ENCODE data around the gene ADAM8.
"Not testable (repeated sequence)": the region's sequence is repeated elsewhere in the genome, so short reads cannot be mapped to it uniquely, and the experiment has no call there.

Gene ADAM8

DNA sequence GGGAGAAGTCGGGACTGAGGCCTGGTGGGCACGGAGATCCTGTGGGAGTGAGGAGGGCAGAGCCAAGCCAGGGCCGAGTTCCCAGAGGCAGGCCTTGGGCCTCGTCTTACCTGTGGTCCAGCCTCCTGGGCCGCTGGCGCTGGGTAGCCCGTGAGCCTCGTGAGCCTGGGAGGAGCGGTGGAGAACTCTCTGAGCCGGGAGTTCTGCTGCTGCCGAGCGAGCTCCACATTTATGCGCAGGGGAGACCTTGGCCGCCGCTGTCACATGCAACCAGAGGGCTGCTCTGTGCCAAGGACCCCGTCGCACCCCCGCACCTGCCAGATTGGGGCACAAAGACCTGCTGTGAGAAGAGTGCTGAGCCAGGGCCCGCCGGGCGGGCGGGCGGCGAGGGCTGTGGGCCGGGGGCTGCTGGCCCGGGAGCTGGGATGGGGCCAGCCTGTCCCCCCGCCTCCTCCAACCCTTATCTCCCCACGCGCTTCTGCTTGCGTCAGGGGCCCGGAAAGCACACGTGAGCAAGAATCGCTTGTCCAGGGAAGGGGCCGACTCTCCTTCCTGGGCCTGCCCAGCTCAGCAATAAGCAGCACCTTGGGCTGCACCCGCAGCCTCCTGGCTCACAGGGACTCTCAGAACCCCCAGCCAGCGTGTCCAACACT, 28.9 kb downstream of the ADAM8 start:
- no peak for DNase-seq

DNA sequence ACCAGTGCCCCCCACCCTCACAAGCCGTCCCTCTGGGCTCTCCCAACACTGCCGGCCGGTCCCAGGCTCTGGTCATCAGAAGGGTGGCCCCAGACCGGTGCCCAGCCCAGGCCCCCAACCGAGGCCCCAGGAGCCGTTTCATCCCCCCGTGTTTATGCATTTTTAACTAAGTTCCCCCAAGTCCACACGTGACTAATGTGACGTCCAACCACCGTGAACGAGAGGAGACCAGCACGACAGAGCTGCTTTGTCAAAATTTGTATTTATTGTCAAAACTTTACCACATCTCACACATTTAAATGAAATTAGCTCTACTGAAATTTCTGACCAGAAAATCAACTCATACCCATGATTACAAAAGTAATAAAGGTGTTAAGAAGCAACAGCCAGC, 30.4 kb downstream of the ADAM8 start:
- DNase-seq: no peak

DNA sequence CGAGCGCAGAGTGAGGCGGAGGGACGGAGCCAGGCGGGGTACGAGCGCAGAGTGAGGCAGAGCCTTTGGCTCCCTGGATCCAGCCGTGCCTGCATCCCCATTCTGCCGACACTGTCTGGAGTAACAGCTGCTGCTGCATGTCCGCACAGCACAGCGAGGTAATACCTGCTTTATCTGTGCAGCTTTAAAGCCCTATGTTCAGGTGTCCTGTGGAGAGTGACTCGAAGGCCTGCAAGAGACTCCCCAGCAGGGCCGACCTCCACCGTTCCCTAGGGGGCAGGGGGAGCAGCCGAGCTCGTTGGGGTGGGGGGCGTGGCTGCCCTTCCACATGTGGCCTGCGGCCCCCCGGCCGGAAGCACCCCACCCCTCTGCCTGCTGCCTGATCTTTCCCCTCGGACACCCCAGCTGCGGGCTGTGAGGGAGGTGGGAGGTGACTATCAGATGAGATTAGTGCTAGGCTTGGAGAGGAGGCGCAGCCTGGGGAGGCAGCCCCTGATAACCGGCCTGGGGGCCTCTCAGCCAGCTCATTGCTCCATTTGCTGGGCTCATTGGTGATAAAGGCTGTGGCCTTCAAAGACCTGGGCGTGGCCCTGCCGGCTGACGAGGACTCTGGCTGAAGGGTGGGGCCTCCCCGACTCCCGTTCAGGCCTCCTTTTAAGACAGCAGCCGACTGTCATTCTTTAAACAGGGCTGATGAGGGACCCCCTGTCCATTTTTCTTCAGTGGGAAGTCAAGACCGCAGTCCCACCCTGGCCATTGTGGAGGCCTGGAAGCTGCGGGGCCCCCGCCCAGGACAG, 31.0 kb downstream of the ADAM8 start:
- no peak for DNase-seq

DNA sequence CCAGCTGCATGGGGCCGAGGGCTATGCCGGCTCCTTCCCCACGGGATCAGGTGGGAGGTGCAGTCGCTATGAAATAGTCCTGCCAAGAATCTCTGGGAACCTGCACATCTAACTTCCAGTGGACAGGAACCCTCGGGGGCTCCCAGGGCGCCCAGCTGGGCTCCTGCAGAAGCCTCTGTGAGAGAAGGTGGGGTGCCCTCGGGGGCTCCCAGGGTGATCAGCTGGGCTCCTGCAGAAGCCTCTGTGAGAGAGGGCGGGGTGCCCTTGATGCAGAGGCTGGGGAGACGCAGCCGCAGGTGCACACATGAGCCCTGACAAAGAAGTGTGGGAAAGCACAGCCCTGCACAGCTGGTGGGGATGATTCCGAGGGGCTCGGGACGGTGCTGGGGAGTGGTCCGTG, 33.1 kb downstream of the ADAM8 start:
- DNase-seq: no peak

DNA sequence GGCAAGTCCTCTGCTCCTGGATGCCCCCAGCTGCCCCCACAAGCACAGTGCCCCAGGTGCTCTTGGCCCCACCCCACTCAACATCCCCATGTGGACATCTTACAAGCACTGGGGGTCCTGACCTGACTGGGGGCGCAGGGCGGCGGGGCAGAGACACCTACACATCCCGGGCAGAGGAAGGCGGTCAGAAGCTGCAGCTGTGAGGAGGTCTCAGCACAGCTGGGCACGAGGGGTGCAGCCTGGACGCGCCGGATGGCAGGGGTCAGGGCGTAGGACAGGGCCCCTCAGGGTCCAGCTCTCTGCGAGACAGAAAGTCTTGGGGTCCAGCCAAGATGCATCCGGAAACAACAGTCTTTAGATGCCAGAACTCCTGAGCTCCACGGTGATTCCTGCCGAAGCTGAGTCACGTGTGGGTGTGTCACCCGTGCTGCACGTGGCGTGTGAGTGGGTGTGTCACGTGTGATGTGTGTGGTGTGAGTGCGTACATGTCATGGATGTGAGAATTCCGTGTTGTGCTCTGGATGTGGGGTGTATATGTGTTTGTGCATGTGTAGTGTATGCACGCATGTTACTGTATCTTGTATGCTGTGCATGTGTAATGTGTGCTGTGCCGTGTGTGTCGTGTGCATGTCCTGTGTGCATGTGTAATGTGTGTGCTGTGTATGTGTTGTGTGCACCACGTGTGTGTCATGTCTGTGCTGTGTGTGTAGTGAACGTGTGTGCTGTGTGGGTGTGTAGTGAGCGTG, 33.9 kb downstream of the ADAM8 start:
- no peak for DNase-seq

DNA sequence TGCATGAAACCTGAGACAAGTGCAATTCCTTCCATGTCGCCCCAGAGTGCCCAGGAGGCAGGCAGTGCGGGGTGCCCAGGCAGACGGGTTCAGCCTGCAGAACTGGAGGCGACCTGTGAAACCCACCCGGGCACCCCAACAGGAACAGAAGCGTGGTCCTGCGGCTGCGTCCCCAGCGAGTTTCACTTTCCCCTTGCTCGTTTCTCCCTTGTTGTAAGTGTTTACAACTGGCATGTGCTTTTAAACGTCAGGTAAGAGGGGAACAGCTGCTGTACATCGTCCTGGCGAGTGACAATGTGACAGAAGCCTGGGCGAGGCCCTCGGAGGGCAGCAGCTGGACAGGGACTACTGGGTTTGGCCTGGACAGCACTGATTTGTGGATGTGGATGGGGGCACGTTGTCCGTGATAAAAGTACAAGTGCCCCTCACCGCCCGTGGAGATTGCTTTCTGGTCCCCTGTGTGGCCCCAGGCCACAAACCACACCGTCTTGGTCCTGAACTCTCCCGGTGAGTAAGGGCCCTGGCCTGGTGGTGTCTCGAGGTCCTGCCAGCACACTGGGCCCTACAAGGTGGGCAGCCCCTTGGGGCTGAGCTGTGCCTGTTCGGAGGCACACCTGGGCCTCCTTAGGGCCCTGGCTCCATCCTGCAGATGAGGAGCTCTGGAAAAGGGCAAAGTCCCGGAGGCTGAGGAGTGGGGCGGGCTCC, 35.0 kb downstream of the ADAM8 start:
- DNase-seq: no peak

DNA sequence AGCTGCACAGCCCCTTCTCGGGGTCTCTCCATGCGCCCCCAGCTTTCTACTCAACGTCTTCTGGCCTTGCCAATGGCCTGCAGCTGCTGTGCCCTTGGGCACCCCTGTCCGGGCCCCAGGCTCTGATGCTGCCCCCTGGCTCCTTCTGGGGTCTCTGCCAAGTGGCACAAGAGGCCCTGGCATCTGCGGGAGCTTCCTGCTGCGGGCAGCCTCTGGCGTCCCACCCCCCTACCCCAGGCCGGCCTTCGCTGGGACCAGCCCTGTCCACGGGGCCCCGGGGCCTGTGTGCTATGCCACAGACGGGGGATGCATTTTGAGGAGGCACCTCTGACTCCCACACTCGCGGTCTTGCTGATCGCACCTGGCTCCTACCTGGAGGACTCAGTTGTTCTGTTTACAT, 36.7 kb downstream of the ADAM8 start:
- DNase-seq: no peak

DNA sequence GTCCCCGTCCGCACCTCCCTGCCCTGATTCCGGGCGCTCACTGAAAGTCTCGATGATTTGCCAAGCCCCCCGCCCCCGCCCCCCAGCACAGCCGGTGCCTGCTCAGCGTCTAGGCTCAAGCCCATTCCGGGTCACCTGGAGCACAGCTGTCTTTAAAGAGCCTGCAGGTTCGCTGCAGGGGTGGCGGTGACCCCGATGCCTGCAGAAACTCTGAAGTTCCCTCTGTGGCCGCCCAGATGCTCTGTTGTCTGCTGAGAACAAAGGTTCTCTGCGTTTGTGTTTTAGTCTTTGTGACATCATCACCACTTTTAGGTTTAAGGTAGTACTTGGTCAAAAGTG, 38.2 kb downstream of the ADAM8 start:
- no peak for DNase-seq

DNA sequence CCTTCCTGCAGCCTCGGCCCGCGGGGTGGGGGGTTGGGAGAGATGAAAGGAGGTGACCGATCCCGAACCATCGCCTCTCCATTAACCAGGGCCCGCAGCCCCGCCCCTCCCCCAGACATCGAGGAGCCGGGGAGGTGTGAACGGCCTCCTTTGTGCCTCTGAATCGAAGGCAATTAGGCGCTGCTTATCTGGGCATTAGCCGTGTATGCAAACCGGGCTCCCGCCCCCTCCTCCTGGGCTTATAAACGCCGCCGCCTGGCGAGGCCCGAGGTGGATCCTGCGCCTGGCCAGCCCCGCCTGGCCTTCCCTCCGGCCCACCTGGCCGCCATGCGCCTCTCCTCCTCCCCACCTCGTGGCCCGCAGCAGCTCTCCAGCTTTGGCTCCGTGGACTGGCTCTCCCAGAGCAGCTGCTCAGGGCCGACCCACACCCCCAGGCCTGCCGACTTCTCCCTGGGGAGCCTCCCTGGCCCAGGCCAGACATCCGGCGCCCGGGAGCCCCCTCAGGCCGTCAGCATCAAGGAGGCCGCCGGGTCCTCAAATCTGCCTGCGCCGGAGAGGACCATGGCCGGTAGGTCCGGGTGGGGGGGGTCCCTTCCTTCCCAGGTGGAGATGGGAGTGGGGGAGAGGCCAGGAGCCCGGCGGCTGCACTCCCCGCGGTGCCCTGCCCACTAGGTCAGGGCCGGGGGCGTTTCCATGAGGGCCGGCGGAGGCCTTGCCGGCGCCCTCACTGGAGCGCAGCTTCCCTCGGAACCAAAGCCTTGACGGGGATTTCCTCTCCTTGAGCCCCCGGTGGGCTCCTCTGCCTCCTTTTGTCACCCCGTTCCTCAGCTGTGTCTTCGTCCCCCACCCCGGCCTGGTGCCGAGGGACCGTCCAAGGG, 38.8 kb downstream of the ADAM8 start, which contains the start of gene VENTX:
Gene VENTX (plus strand): TSS at position 268 of the 878 bp plus-strand sequence. CDS start 60 bp downstream, at position 328.
- no peak for DNase-seq

DNA sequence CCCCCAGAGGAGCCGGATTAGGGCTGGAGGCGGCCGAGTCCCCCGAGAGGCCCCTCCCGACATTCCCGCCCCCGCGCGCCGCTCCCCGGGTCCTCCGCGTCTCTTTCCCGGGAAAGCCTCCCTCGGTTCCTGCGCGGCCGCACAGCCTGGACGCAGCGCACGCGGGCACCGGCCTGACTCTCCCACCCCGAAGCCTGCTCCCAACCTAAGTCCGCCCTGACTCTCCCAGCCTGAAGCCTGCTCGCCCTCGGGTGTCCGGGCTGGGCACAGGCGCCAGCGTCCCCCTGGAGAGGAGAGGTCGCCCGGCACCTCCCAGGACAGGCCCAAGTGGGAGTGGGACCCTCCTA, 39.5 kb downstream of the ADAM8 start:
- DNase-seq: no peak

DNA sequence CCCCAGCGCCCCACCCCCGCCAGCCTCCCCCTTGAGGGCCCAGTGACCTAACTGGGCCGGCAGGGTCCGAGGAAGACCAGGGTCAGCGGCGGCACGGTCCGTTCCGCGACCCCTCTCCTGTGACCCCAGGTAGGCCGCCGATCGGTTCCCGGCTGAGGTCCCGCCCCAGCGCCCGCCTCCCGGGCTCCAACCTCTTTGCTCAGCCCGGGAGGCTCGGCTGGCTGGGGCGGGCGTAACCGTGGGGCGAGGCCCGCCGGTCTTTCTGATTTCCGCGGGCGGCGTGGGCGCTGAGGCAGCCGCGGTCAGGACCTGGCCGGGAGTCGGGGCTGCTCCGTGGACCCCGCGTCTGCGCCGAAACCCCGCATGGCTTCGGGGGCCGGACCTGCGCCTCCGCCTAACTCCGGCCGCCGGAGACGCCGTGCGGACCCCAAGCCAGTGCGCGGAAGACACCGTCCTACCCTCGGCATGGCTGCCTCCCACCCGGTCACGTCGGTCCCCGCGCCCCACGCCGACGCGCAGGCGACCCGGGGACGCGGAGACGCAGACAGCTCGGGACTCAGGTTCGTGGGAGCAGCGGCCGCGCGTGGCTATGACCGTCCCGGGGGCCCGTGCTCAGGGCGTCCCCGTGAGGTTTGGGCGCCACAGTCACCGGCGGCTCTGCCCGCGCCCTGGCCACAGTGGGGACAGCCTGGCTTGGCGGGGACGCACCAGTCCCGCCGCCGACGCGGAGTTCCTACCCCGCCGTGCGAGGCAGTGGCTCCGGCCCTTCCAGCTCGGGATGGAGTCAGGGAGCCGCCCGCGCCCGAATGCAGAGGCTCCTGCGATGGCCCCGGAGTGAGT, 40.0 kb downstream of the ADAM8 start:
- no peak for DNase-seq

DNA sequence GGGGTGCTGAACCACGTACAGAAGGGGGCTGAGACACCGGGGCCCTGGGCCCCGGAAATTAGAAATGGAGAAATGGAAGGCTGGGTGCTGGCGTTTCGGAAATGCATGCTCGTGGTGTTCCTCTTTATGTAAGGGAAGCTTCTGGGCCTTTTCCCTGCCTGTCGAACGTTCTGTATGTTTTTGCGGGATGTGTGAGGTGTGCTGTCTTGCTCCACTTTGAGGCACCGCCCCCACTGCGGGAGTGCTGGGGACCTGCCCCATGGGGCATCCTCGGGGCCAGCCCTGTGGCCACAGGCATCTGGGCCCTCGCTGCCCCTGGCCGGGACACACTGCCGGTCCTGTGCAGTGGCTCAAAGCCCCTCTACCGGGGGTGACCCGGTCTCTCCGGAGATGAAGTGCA, 40.7 kb downstream of the ADAM8 start:
- DNase-seq: no peak

DNA sequence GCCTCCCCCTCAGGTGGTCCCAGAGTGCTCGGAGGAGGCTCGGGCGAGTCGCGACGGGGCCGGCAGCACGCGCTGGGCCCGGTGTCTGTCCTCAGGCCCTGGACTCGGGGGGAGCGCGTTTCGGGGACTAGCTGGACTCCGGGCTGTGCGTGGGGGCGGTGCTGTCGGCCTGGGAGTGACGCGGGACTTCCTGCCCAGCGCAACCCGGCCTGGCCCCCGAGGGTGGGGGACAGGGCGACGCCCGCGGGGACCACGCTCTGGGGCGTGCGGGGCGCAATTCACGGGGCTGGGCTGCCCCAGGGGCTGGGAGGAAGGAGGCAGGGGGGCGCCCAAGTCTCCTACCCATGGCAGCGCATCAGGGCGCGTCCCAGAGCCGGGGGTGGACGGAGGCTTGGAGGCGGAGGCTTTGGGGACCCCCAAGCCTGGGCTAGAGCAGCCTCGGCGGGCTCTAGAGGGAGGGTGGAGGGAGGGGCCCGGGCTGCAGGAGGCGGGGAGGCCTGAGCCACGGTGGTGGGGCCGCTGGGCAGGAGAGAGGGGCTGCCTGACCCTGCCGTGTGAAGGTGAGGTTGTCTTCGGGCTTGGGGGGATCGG, 41.3 kb downstream of the ADAM8 start:
- no peak for DNase-seq

DNA sequence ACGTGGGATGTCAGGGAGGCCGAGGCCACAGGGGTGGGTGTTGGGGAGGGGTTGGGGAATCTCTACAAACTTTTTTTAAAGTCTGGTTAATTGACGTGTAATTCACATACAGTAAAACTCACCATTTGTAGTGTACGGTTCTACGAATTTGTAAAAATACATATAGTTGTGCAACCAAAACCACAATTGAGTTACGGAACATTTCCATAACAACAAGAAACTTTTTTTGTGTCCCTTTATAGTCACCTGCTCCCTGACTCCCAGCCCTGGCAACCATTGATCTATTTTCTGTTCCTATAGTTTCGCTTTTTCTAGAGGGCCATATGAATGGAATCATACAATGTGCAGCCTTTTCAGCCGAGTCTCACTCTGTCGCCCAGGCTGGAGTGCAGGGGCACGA, 41.9 kb downstream of the ADAM8 start:
- not testable (repeated sequence) for DNase-seq

DNA sequence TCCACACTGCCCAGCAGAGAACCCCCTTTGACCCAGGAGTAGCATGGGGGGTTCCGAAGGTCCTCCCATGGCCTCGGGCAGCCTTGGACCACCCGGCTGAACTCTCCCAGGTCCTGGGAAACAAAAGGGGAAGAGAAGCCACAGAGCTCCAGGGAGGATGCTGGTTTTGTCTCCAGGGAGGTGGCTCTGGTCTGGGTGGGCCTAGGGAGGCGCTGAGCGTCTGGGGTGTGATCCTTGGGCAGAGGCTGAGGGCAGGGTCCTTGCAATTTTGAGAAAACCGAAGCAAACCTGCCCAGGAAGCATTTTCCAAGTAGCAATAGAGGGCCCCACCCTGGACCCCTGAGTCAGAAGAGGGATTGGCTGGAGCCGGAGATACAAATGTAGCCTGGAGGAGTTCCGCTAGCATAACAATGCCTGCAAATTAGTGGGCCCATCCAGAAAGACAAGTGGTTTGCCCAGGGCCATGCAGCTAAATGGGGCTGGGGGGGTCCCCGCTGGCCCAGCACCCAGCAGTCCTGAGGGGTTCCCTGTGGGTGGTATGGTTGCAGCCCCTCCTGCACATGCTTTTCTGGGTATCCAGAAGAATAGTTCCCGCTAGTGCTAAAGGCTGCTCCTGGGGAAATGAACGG, 44.6 kb downstream of the ADAM8 start:
- no peak for DNase-seq

DNA sequence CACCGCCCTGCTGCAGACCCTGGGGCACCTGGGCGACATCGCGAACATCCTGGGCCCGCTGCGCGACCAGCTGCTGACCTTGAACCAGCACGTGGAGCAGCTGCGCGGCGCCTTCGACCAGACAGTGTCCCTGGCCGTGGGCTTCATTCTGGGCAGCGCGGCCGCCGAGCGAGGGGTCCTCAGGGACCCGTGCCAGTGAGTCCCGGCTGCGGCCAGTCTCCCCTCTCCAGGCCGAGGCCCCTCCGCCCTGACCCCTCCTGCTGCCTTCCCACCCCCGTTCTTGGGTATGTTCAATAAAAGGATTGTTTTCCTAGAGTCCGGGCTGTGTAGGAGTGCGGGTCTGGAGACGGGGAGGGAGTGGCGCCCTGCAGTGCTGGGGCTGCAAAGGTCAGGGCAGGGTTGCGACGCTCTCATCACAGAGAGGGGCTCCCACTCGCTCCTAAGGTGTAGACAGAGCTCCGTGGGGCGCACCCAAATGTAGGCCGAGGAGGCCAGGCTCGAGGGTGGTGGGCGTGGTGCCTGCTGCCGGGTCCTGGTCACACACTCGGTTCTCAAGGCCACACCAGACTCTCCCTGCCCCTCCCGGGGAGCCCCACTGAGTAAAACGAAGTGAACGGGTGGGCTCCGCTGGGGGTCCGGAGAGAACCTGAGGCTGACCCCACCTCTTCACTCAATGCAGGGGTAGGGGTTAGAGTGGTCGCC, 45.3 kb downstream of the ADAM8 start:
- DNase-seq: no peak

DNA sequence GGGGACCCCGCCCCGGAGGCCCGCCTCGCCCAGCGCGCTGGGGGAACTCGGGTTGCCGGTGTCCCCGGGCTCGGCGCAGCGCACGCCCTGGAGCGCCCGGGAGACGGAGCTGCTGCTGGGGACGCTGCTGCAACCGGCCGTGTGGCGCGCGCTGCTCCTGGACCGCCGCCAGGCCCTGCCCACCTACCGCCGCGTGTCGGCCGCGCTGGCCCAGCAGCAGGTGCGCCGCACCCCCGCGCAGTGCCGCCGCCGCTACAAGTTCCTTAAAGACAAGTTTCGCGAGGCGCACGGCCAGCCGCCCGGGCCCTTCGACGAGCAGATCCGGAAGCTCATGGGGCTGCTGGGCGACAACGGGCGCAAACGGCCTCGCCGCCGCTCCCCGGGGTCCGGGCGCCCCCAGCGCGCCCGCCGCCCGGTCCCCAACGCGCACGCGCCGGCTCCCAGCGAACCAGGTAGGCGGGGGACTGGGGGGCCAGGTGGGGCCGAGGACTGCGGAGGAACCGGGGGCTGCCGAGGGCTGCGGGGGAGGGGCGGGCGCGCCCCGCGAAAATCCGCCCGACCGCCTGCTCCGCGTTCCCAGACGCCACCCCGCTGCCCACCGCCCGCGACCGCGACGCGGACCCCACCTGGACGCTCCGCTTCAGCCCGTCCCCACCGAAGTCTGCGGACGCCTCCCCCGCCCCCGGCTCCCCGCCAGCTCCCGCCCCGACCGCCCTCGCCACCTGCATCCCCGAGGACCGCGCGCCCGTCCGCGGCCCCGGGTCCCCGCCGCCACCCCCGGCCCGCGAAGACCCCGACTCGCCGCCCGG, 46.1 kb downstream of the ADAM8 start:
- no peak for DNase-seq

DNA sequence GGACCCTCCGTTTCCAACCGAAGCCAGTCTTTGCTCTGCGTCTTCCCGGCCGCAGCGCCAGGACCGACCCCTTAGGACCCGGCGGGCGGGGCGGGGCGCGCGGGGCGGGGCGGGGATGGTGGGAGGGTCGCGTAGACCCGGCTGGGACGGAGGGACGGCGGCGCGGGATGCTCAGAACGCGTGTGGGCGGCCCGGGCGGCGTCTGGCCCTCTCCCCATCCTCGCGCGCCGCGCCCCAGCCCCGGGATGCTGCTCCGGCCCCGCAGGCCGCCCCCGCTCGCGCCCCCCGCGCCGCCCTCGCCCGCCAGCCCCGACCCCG, 46.7 kb downstream of the ADAM8 start, which contains the start of gene UTF1:
Gene UTF1 (plus strand): TSS at position 174 of the 318 bp plus-strand sequence. CDS start 72 bp downstream, at position 246.
- no peak for DNase-seq

All from activated CD4-positive, CD25-positive, alpha-beta regulatory T cell (primary cell).